Fibroblast of lung (primary cell): ENCODE data around the gene KLK3. TPM values are rescaled to one million over a fixed set of nuclear protein-coding genes. Genes with fewer than 3 reads are reported as not detected.

Experiments
- DNase-seq, 2 donors: peaks; one replicate each; pipeline versions ENCODE4 v3.0.0 to v3.0.0-alpha.2; 2010; ENCODE audit warnings: low read depth in 2 of 2
- H2AFZ ChIP-seq: 2 replicates; pipeline ENCODE4 v1.5.1; 2012; ENCODE audit warnings: low read length, control low read depth, inconsistent platforms
- H3K27ac ChIP-seq: 2 replicates; pipeline ENCODE4 v1.5.1; 2011; ENCODE audit warnings: low read length, control low read depth; ENCODE audit not compliant: insufficient read depth
- H3K27me3 ChIP-seq: 2 replicates; pipeline ENCODE4 v1.5.1; 2011; ENCODE audit warnings: mild to moderate bottlenecking, low read length; ENCODE audit not compliant: control insufficient read depth, insufficient read depth
- H3K36me3 ChIP-seq: 2 replicates; pipeline ENCODE4 v1.5.1; 2011; ENCODE audit warnings: low read length; ENCODE audit not compliant: control insufficient read depth, insufficient read depth
- H3K4me1 ChIP-seq: 2 replicates; pipeline ENCODE4 v1.5.1; 2011; ENCODE audit warnings: low read length; ENCODE audit not compliant: control insufficient read depth, insufficient read depth; ENCODE audit errors: extremely low read depth
- H3K4me2 ChIP-seq: 2 replicates; pipeline ENCODE4 v1.5.1; 2011; ENCODE audit warnings: low read length, control low read depth; ENCODE audit not compliant: insufficient read depth; ENCODE audit errors: extremely low read depth
- H3K4me3 ChIP-seq, 4 experiments: fragments of 200-600 bp in 1 of 4; sonication (generic) in 1 of 4; replicated peaks in 1 of 4; 2 replicates each; pipeline ENCODE4 v1.5.1; 2011 to 2016; ENCODE audit warnings: low read length in 4 of 4, low read depth in 3 of 4, mild to moderate bottlenecking in 3 of 4, control low read depth in 2 of 4, inconsistent platforms in 1 of 4, mixed read lengths in 1 of 4; ENCODE audit not compliant: insufficient read depth in 1 of 4; ENCODE audit errors: control extremely low read depth in 1 of 4
- H3K79me2 ChIP-seq: 2 replicates; pipeline ENCODE4 v1.5.1; 2012; ENCODE audit warnings: mild to moderate bottlenecking, low read length, inconsistent platforms; ENCODE audit not compliant: control insufficient read depth, insufficient read depth
- H3K9ac ChIP-seq: 2 replicates; pipeline ENCODE4 v1.5.1; 2011; ENCODE audit warnings: mild to moderate bottlenecking, low read length, control low read depth; ENCODE audit not compliant: insufficient read depth
- H3K9me3 ChIP-seq: 2 replicates; pipeline ENCODE4 v1.5.1; 2012; ENCODE audit warnings: low read depth, low read length; ENCODE audit not compliant: control insufficient read depth, insufficient read depth
- H4K20me1 ChIP-seq: 2 replicates; pipeline ENCODE4 v1.5.1; 2011; ENCODE audit warnings: low read length; ENCODE audit not compliant: control insufficient read depth, insufficient read depth; ENCODE audit errors: extremely low read depth
- CTCF ChIP-seq, 2 donors: IDR thresholded peaks in 1 of 2; conservative IDR thresholded peaks in 1 of 2; 1 replicate in 1 of 2; 2 replicates in 1 of 2; pipeline ENCODE4 v1.5.1; 2011 to 2012; ENCODE audit warnings: low read length in 2 of 2, control low read depth in 1 of 2, inconsistent platforms in 1 of 2, low read depth in 1 of 2, mild to moderate bottlenecking in 1 of 2
- EZH2 ChIP-seq: IDR thresholded peaks from 2 replicates; pipeline ENCODE4 v1.5.1; 2012; ENCODE audit warnings: low read length, control low read depth, mild to moderate bottlenecking; ENCODE audit errors: missing control alignments
- polyA plus RNA-seq, 2 donors: library from polyadenylated mRNA; depleted of rRNA in 1 of 2; stranded (reverse) in 1 of 2; unstranded in 1 of 2; fragments of >200 nt; gene quantifications; 2 replicates each; pipeline ENCODE4 v1.2.1, GENCODE V29; 2011 to 2012; ENCODE audit warnings: missing spikeins in 1 of 2
- total RNA-seq: library from RNA; depleted of rRNA; stranded (reverse); fragments of >200 nt; gene quantifications from 2 replicates; pipeline ENCODE4 v1.2.1, GENCODE V29; 2014

The KLK3 gene
- total and polyA plus RNA-seq, 2 donors (not counting 1 experiment from before 2014, with no cell fraction given), result not detected

- Histone ChIP-seq H3K4me1 (no peaks in the 10 kb centered on the region), H3K79me2 (no peaks in the 10 kb centered on the region), H3K27ac (no peak overlapping the region), H3K27me3 (no peaks in the 10 kb centered on the region), H3K36me3 (no peaks in the 10 kb centered on the region), H3K9ac (no peak overlapping the region), H4K20me1 (no peaks in the 10 kb centered on the region), H3K4me2 (no peak overlapping the region), H3K4me3 (no peak overlapping the region), H2AFZ (no peak overlapping the region), H3K9me3 (no peaks in the 10 kb centered on the region)
- no peak for TF ChIP-seq CTCF (conservative IDR thresholded peaks at IDR 0.05 in 1 of 2, IDR thresholded peaks at IDR 0.05 in 1 of 2; ENCODE audit: low read depth in 1 of 2, low read length in 2 of 2)
- DNase-seq, result no peak
Observed at GRCh38 chr19:50843205-50843604, 11.5 kb upstream of the KLK3 start.

GRCh38 chr19:50843701-50844221 is 11.0 kb upstream of the KLK3 start:
- TF ChIP-seq CTCF (conservative IDR thresholded peaks at IDR 0.05 in 1 of 2, IDR thresholded peaks at IDR 0.05 in 1 of 2; ENCODE audit: low read depth in 1 of 2, low read length in 2 of 2), result no peak
- no peak for TF ChIP-seq EZH2
- H4K20me1 ChIP-seq, result no peaks in the 10 kb centered on the region
- no peak overlapping the region for H3K27ac ChIP-seq
- no peak overlapping the region for H3K9ac ChIP-seq
- H3K4me1 ChIP-seq, result no peaks in the 10 kb centered on the region
- no peaks in the 10 kb centered on the region for H3K79me2 ChIP-seq
- H3K4me2 ChIP-seq, result no peak overlapping the region
- no peak overlapping the region for H2AFZ ChIP-seq
- no peak for DNase-seq
- H3K4me3 ChIP-seq, result no peak overlapping the region
- no peaks in the 10 kb centered on the region for H3K36me3 ChIP-seq
- no peaks in the 10 kb centered on the region for H3K9me3 ChIP-seq
- H3K27me3 ChIP-seq, result no peaks in the 10 kb centered on the region

- H3K9ac ChIP-seq, result no peak overlapping the region
- H3K4me2 ChIP-seq, result no peak overlapping the region
- no peaks in the 10 kb centered on the region for H4K20me1 ChIP-seq
- H2AFZ ChIP-seq, result no peak overlapping the region
- TF ChIP-seq EZH2 (no peak), CTCF (conservative IDR thresholded peaks at IDR 0.05 in 1 of 2, IDR thresholded peaks at IDR 0.05 in 1 of 2; ENCODE audit: low read depth in 1 of 2, low read length in 2 of 2) (no peak)
- no peak for DNase-seq
- no peaks in the 10 kb centered on the region for H3K79me2 ChIP-seq
- no peaks in the 10 kb centered on the region for H3K36me3 ChIP-seq
- H3K27me3 ChIP-seq, result no peaks in the 10 kb centered on the region
- H3K27ac ChIP-seq, result no peak overlapping the region
- no peaks in the 10 kb centered on the region for H3K4me1 ChIP-seq
- H3K9me3 ChIP-seq, result no peaks in the 10 kb centered on the region
- no peak overlapping the region for H3K4me3 ChIP-seq
Observed at GRCh38 chr19:50844296-50844935, 10.3 kb upstream of the KLK3 start.
